B cell (primary cell): Measurements from ENCODE around the gene HYI.

ENCODE experiments used
- EZH2 ChIP-seq: IDR thresholded peaks from 2 replicates; pipeline ENCODE4 v1.6.1; 2012; ENCODE audit warnings: borderline replicate concordance, low read depth, mild to moderate bottlenecking, moderate library complexity, low read length; ENCODE audit not compliant: insufficient read depth, poor library complexity, severe bottlenecking
- TF ChIP-seq, protein P1 (sequence below): fragments of 200-600 bp; IDR thresholded peaks from one replicate; pipeline ENCODE4 v1.8.0; 2022; ENCODE audit warnings: antibody characterized with exemption, mild to moderate bottlenecking

DNA sequence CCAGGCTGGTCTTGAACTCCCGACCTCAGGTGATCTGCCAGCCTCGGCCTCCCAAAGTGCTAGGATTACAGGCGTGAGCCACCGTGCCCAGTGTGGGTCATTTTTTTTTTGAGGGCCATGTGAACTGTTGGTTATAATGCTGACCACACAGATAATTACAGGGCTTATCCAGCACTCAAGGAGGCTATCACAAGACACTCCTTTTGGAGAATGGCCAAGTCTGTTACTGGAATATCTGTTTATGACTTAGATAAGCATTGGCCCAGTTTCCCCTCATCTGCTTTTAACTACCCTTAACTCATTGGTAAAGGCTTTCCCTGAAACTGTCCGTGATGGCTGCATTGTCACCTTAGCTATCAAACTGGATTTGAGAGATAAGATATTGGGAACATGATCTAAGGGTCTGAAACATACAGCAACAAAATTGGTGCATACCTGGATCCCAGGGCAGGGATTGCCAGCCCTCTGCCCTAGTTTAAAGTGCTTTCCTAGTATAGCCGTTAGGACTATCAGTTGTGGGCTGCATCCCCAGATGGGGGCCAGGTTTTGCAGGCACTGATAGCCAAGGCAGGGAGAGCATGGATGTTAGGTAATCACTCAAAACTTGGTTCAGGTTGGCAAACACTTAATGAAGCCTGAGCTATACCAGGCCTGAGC, 48.4 kb downstream of the HYI start:
- TF ChIP-seq, protein P1, sequence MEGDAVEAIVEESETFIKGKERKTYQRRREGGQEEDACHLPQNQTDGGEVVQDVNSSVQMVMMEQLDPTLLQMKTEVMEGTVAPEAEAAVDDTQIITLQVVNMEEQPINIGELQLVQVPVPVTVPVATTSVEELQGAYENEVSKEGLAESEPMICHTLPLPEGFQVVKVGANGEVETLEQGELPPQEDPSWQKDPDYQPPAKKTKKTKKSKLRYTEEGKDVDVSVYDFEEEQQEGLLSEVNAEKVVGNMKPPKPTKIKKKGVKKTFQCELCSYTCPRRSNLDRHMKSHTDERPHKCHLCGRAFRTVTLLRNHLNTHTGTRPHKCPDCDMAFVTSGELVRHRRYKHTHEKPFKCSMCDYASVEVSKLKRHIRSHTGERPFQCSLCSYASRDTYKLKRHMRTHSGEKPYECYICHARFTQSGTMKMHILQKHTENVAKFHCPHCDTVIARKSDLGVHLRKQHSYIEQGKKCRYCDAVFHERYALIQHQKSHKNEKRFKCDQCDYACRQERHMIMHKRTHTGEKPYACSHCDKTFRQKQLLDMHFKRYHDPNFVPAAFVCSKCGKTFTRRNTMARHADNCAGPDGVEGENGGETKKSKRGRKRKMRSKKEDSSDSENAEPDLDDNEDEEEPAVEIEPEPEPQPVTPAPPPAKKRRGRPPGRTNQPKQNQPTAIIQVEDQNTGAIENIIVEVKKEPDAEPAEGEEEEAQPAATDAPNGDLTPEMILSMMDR, result no peak
- TF ChIP-seq EZH2, result no peak
